Naive thymus-derived CD4-positive, alpha-beta T cell (primary cell): ENCODE results near the gene ARHGAP10. TPM values are rescaled to one million over a fixed set of nuclear protein-coding genes. Genes with fewer than 3 reads are reported as not detected.

ENCODE experiments used
- ATAC-seq: fragments of 150-1000 bp; cut with Tn5 transposase; 2 replicates; pipeline ENCODE4 v1.10.0; 2021; ENCODE audit warnings: mild to moderate bottlenecking, moderate library complexity
- CTCF ChIA-PET: fragments of 350-600 bp; sonication (Branson Sonifier 250); formaldehyde crosslinking; loops from one replicate; lab custom pipeline; 2021; ENCODE audit warnings: antibody characterized with exemption; lab: Charles Lee
- POLR2A ChIA-PET: fragments of 350-600 bp; sonication (Branson Sonifier 250); formaldehyde crosslinking; loops from one replicate; lab custom pipeline; 2021; ENCODE audit warnings: antibody characterized with exemption, inconsistent platforms; lab: Charles Lee
- DNase-seq, 9 donors: peaks; one replicate each; pipeline versions ENCODE4 v3.0.0 to v3.0.0-alpha.2; 2020 to 2022; ENCODE audit warnings: mixed read lengths in 1 of 9
- H3K27ac ChIP-seq: one replicate; pipeline ENCODE4 v1.7.0; 2013; ENCODE audit warnings: mild to moderate bottlenecking, low read depth, low read length, moderate library complexity
- H3K27me3 ChIP-seq, 2 donors: one replicate each; pipeline ENCODE4 v1.7.0; 2013; ENCODE audit warnings: low read length in 2 of 2, mild to moderate bottlenecking in 2 of 2, moderate library complexity in 2 of 2; ENCODE audit not compliant: control insufficient read depth in 2 of 2, insufficient read depth in 2 of 2
- H3K36me3 ChIP-seq, 3 experiments: 1 replicate in 2 of 3; 2 replicates in 1 of 3; pipeline ENCODE4 v1.7.0; 2013; ENCODE audit warnings: low read length in 3 of 3, mild to moderate bottlenecking in 3 of 3, moderate library complexity in 1 of 3; ENCODE audit not compliant: insufficient read depth in 3 of 3, control insufficient read depth in 2 of 3
- H3K4me1 ChIP-seq, 2 donors: one replicate each; pipeline ENCODE4 v1.7.0; 2013; ENCODE audit warnings: low read length in 2 of 2, mild to moderate bottlenecking in 2 of 2, moderate library complexity in 1 of 2; ENCODE audit not compliant: control insufficient read depth in 2 of 2, insufficient read depth in 2 of 2
- H3K4me3 ChIP-seq: 2 replicates; pipeline ENCODE4 v1.7.0; 2013; ENCODE audit warnings: mild to moderate bottlenecking, low read length
- H3K9me3 ChIP-seq, 3 experiments: 1 replicate in 2 of 3; 2 replicates in 1 of 3; pipeline ENCODE4 v1.7.0; 2013; ENCODE audit warnings: low read length in 3 of 3; ENCODE audit not compliant: control insufficient read depth in 2 of 3
- H3K27ac Mint-ChIP-seq, 9 donors: one replicate each; pipeline ENCODE4 v1.8.0; 2020 to 2022; ENCODE audit warnings: mixed read lengths in 9 of 9, mild to moderate bottlenecking in 8 of 9, moderate library complexity in 5 of 9, inconsistent platforms in 2 of 9
- H3K27me3 Mint-ChIP-seq, 5 donors: one replicate each; pipeline ENCODE4 v1.8.0; 2021 to 2022; ENCODE audit warnings: mixed read lengths in 5 of 5, mild to moderate bottlenecking in 1 of 5
- H3K36me3 Mint-ChIP-seq, 5 donors: one replicate each; pipeline ENCODE4 v1.8.0; 2020 to 2022; ENCODE audit warnings: mixed read lengths in 5 of 5, mild to moderate bottlenecking in 3 of 5, inconsistent platforms in 1 of 5
- H3K4me1 Mint-ChIP-seq, 7 donors: one replicate each; pipeline ENCODE4 v1.8.0; 2020 to 2022; ENCODE audit warnings: mixed read lengths in 7 of 7, mild to moderate bottlenecking in 3 of 7, inconsistent platforms in 1 of 7
- H3K4me3 Mint-ChIP-seq, 10 donors: one replicate each; pipeline ENCODE4 v1.8.0; 2020 to 2022; ENCODE audit warnings: mild to moderate bottlenecking in 10 of 10, mixed read lengths in 10 of 10, moderate library complexity in 6 of 10, inconsistent platforms in 2 of 10
- H3K9me3 Mint-ChIP-seq, 11 donors: one replicate each; pipeline ENCODE4 v1.8.0; 2020 to 2022; ENCODE audit warnings: mixed read lengths in 11 of 11, mild to moderate bottlenecking in 4 of 11, inconsistent platforms in 1 of 11, moderate library complexity in 1 of 11
- intact Hi-C, 2 donors: fragments of 100-400 bp; cut with micrococcal nuclease; formaldehyde crosslinking; loops; one replicate each; pipeline ENCODE4 v1.15.1; 2023
- polyA plus RNA-seq, 2 donors: library from polyadenylated mRNA; unstranded; fragments of 300-500 nt; fragmentation: Illumina TruSeq; gene quantifications; one replicate each; pipeline ENCODE4 v1.2.3, GENCODE V29; 2021
- total RNA-seq, 6 experiments: library from RNA in 5 of 6; stranded (reverse) in 5 of 6; gene quantifications; 1 replicate in 5 of 6; 2 replicates in 1 of 6; pipeline ENCODE4 v1.2.3 and lab custom pipeline; 2021 to 2026

The ARHGAP10 gene
- total and polyA plus RNA-seq, 7 experiments from 2014 or later = 1.9 to 8.5 (median 3.0) TPM

DNA sequence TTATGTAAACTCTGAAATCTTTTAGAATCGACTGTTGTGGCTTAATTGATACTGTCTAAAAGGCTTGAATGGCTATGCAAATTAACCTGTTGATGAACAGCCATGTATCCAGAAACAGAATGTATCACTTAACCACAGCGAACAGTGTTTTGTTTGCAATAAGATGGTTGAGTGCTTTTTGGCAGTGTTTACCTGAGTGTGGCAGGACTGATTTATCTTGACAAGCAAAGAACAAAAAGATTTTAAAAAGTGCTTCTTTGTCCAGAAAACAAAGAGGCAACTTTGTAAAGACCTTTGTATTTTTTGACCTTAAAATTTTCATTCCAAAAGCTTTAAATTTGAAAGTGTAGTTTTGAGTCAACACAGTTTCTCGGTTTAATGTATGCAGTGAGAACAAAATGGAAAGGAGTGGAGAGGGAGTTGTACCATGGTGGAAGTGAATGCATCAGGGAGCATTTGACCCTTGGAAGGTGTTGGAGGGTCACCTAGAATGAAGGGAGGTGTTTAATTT lies 18.0 kb downstream of the ARHGAP10 start:
- H3K4me3 ChIP-seq = no peak overlapping the region
- H3K27ac ChIP-seq = no peak overlapping the region
- H3K27me3 Mint-ChIP-seq = no peaks in the 10 kb centered on the region
- no peak for ATAC-seq
- H3K36me3 ChIP-seq = no peaks in the 10 kb centered on the region
- no peaks in the 10 kb centered on the region for H3K9me3 Mint-ChIP-seq
- no peaks in the 10 kb centered on the region for H3K9me3 ChIP-seq
- no peaks in the 10 kb centered on the region for H3K27me3 ChIP-seq
- H3K27ac Mint-ChIP-seq = no peak overlapping the region
- CTCF ChIA-PET = no interaction called here
- H3K4me1 Mint-ChIP-seq = peaks cover 0 to 6% (median 0%) of the 10 kb centered on the region in 7 donors
- H3K4me3 Mint-ChIP-seq = no peak overlapping the region
- intact Hi-C loops = no loop called here
- DNase-seq = no peak
- POLR2A ChIA-PET = no interaction called here
- peaks cover 0 to 10% (median 0%) of the 10 kb centered on the region in 5 donors for H3K36me3 Mint-ChIP-seq
- H3K4me1 ChIP-seq = no peaks in the 10 kb centered on the region

DNA sequence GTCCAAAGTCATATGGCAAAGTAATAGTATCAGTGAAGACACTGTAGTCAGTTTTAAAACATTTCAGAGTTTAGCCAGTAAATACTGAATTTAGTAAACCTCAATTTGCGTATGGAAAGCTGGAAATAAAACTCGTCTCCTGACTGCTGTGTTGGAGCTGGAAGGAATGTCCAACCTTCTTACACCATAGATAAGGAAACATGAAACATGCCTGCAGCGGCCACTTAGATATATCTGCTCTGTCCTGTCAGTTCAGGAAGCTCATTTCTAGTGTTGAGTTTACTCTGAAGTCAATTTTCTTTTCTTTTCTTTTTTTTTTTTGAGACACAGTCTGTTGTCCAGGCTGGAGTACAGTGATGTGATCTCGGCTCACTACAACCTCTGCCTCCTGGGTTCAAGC lies 21.2 kb downstream of the ARHGAP10 start:
- intact Hi-C loops = no loop called here
- ChIA-PET CTCF (no interaction called here), POLR2A (no interaction called here)

DNA sequence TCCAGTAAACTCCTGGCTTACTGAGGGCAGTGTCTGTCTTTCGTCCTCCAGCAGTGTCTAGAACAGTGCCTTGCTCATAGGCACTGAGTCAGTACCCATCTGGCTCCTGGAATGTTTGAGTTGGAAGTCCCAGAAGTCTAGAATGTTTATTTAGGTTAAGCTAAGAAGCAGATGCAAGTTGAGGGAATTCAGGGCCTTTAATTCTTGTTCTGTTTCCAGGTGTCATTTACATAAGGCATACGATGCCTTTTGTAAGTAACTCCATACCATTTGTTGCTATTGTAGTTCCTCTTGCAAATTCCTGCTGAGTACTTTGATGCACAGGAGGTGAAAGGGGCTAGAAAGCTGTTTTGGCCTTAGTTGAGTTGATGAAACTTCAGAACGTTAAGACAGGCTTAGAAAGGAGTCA lies 22.2 kb downstream of the ARHGAP10 start:
- Mint-ChIP-seq H3K4me1 (peaks cover 0 to 9% (median 0%) of the 10 kb centered on the region in 7 donors), H3K27ac (peak overlapping the region in 1 of 9 donors; percentile 12), H3K4me3 (no peak overlapping the region), H3K27me3 (no peaks in the 10 kb centered on the region), H3K9me3 (no peaks in the 10 kb centered on the region), H3K36me3 (peaks cover 0 to 11% (median 0%) of the 10 kb centered on the region in 5 donors)
- no peaks in the 10 kb centered on the region for H3K36me3 ChIP-seq
- CTCF ChIA-PET = no interaction called here
- DNase-seq (no peak), ATAC-seq (no peak)
- H3K27ac ChIP-seq = no peak overlapping the region
- intact Hi-C loops = no loop called here
- H3K9me3 ChIP-seq = no peaks in the 10 kb centered on the region
- no peaks in the 10 kb centered on the region for H3K4me1 ChIP-seq
- POLR2A ChIA-PET = no interaction called here
- no peaks in the 10 kb centered on the region for H3K27me3 ChIP-seq
- no peak overlapping the region for H3K4me3 ChIP-seq

More for the DNA sequence above, 21.2 kb downstream of the ARHGAP10 start:
- H3K4me1 ChIP-seq = no peaks in the 10 kb centered on the region
- ATAC-seq = no peak
- Mint-ChIP-seq H3K27me3 (no peaks in the 10 kb centered on the region), H3K9me3 (no peaks in the 10 kb centered on the region), H3K36me3 (peaks cover 0 to 11% (median 0%) of the 10 kb centered on the region in 5 donors), H3K4me3 (no peak overlapping the region), H3K27ac (no peak overlapping the region), H3K4me1 (peaks cover 0 to 9% (median 0%) of the 10 kb centered on the region in 7 donors)
- H3K36me3 ChIP-seq = no peaks in the 10 kb centered on the region
- no peaks in the 10 kb centered on the region for H3K9me3 ChIP-seq
- H3K27ac ChIP-seq = no peak overlapping the region
- no peak overlapping the region for H3K4me3 ChIP-seq
- no peaks in the 10 kb centered on the region for H3K27me3 ChIP-seq
- no peak for DNase-seq

DNA sequence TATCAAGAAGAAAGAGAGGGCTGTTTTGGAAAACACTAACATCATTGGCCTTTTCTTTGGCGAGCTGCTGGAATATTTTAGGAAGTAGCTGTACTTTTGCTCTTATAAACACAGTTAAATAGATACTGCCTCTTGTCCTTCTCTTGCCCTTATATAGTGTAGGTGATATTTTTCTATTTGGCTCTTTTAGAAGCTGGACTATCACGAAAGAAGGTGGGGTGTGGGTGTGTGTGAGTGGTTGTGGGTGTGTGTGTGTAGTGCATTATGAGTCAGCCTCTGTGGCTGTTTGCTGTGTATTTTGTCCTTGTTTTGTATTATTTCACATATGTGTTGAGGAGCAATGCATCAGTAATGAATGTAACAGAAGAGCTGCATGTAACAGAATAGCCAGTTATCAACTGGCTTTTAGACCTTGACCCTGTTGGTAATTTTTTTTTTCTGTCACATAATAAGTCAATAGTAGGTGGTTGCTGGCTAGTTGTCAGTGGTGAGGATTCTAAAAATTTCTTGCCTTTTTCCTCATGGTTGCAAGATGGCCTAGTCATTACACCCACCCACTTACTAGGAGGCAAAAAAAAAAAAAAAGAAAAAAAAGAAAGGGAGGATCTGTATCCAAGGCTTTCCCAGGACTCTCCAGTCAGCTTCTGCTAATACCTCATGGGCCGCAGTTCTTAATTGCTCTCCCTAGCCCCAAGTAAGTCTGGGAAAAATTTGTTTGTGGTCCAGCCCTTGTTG lies 23.8 kb downstream of the ARHGAP10 start:
- peaks cover 0 to 9% (median 0%) of the 10 kb centered on the region in 7 donors for H3K4me1 Mint-ChIP-seq
- H3K9me3 Mint-ChIP-seq = no peaks in the 10 kb centered on the region
- no peaks in the 10 kb centered on the region for H3K36me3 ChIP-seq
- CTCF ChIA-PET = no interaction called here
- no peaks in the 10 kb centered on the region for H3K4me1 ChIP-seq
- H3K27ac ChIP-seq = no peak overlapping the region
- H3K9me3 ChIP-seq = no peaks in the 10 kb centered on the region
- H3K27me3 ChIP-seq = no peaks in the 10 kb centered on the region
- H3K27ac Mint-ChIP-seq = no peak overlapping the region
- H3K4me3 ChIP-seq = no peak overlapping the region
- no peak for DNase-seq
- ATAC-seq = no peak
- intact Hi-C loops = no loop called here
- no peaks in the 10 kb centered on the region for H3K27me3 Mint-ChIP-seq
- peaks cover 0 to 8% (median 0%) of the 10 kb centered on the region in 5 donors for H3K36me3 Mint-ChIP-seq
- no peak overlapping the region for H3K4me3 Mint-ChIP-seq
- POLR2A ChIA-PET = no interaction called here

DNA sequence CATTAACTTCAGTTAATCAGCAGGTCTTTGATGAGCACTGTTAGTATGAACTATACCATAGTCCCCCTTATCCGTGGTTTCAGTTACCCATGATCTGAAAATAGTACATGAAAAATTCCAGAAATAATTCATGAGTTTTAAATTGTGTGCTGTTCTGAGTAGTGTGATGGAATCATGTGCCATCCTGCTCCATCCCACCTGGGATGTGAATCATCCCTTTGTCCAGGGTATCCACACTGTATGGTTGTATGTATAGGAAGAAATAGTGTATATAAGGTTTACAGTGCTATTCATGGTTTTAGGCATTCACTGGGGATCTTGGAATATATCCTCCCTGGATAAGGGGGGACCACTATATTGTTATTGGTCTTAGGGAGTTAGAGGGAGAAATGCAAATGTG lies 24.5 kb downstream of the ARHGAP10 start:
- ChIA-PET POLR2A (no interaction called here), CTCF (no interaction called here)
- ATAC-seq (no peak), DNase-seq (no peak)
- H3K27me3 ChIP-seq = no peaks in the 10 kb centered on the region
- H3K36me3 ChIP-seq = no peaks in the 10 kb centered on the region
- Mint-ChIP-seq H3K4me3 (no peak overlapping the region), H3K36me3 (peaks cover 0 to 8% (median 0%) of the 10 kb centered on the region in 5 donors), H3K27ac (no peak overlapping the region), H3K27me3 (no peaks in the 10 kb centered on the region), H3K4me1 (peaks cover 0 to 9% (median 0%) of the 10 kb centered on the region in 7 donors), H3K9me3 (no peaks in the 10 kb centered on the region)
- intact Hi-C loops = no loop called here
- H3K4me1 ChIP-seq = no peaks in the 10 kb centered on the region
- no peak overlapping the region for H3K4me3 ChIP-seq
- no peaks in the 10 kb centered on the region for H3K9me3 ChIP-seq
- H3K27ac ChIP-seq = no peak overlapping the region

DNA sequence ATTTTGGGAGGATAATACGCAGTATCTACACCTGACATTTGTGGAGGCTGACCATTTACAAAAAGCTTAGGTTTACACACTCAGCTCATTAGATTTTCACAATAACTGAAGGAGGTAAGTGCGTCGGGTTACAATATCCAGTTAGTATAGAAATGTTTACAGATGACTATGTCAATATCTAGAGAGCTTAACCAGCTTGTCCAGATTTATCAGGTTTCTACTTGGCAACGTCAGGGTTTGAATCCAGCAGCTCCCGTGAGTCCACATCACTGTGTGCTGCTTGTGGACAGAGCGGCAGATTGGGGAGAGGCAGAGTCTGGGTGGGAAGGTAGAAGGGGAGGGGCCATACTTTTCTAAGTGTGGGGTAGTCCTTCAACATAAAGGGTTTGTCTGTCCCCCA lies 28.3 kb downstream of the ARHGAP10 start:
- H3K9me3 Mint-ChIP-seq = no peaks in the 10 kb centered on the region
- H3K4me3 Mint-ChIP-seq = no peak overlapping the region
- no peaks in the 10 kb centered on the region for H3K36me3 ChIP-seq
- ATAC-seq (no peak), DNase-seq (no peak)
- CTCF ChIA-PET = no interaction called here
- POLR2A ChIA-PET = no interaction called here
- intact Hi-C loops = no loop called here
- H3K9me3 ChIP-seq = no peaks in the 10 kb centered on the region
- no peak overlapping the region for H3K4me3 ChIP-seq
- H3K27ac Mint-ChIP-seq = no peak overlapping the region
- H3K27me3 ChIP-seq = no peaks in the 10 kb centered on the region
- H3K36me3 Mint-ChIP-seq = peaks cover 0 to 8% (median 0%) of the 10 kb centered on the region in 5 donors
- no peaks in the 10 kb centered on the region for H3K27me3 Mint-ChIP-seq
- no peaks in the 10 kb centered on the region for H3K4me1 ChIP-seq
- H3K4me1 Mint-ChIP-seq = peaks cover 0 to 7% (median 0%) of the 10 kb centered on the region in 7 donors
- no peak overlapping the region for H3K27ac ChIP-seq

DNA sequence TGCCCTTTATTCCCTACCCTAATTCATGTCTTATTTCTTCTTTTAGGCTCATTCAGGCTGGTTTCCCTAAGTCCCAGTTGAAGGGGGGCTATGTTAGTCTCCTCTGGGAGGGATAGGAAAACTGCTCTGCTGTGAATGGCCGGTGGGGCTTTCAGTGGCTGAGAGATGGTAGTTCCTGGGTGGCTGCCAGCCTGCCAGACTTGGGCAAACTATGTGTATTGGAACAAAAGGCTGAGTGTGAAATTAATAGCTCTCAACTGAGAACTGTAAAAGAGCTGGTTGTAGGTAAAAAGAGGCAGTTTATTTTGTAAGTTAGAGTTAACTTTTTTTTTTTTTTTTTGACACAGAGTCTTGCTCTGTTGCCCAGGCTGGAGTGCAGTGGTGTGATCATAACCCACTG lies 28.8 kb downstream of the ARHGAP10 start:
- Mint-ChIP-seq H3K36me3 (peaks cover 0 to 8% (median 0%) of the 10 kb centered on the region in 5 donors), H3K27ac (no peak overlapping the region), H3K4me1 (peaks cover 0 to 6% (median 0%) of the 10 kb centered on the region in 7 donors), H3K4me3 (no peak overlapping the region), H3K27me3 (no peaks in the 10 kb centered on the region), H3K9me3 (no peaks in the 10 kb centered on the region)
- H3K4me3 ChIP-seq = no peak overlapping the region
- intact Hi-C loops = no loop called here
- no peaks in the 10 kb centered on the region for H3K27me3 ChIP-seq
- ATAC-seq = no peak
- H3K9me3 ChIP-seq = no peaks in the 10 kb centered on the region
- no peak overlapping the region for H3K27ac ChIP-seq
- no peaks in the 10 kb centered on the region for H3K36me3 ChIP-seq
- DNase-seq = no peak
- CTCF ChIA-PET = no interaction called here
- no peaks in the 10 kb centered on the region for H3K4me1 ChIP-seq
- POLR2A ChIA-PET = no interaction called here
